SK-N-MC (cell line): Measurements from ENCODE around the gene LNX1.

Experiments used
- EZH2 ChIP-seq: fragments of 200-600 bp; sonication (generic); IDR thresholded peaks from one replicate; pipeline ENCODE4 v1.6.1; 2017; ENCODE audit warnings: antibody characterized with exemption
- FOXP2 ChIP-seq: optimal IDR thresholded peaks from 2 replicates; pipeline ENCODE3; 2011; ENCODE audit warnings: mild to moderate bottlenecking, moderate library complexity; ENCODE audit not compliant: insufficient read depth; ENCODE audit errors: extremely low read length, control extremely low read depth
- POLR2AphosphoS5 ChIP-seq: IDR thresholded peaks from 2 replicates; pipeline ENCODE4 v1.6.1; 2012; ENCODE audit warnings: mild to moderate bottlenecking, low read depth, low read length, borderline replicate concordance

DNA sequence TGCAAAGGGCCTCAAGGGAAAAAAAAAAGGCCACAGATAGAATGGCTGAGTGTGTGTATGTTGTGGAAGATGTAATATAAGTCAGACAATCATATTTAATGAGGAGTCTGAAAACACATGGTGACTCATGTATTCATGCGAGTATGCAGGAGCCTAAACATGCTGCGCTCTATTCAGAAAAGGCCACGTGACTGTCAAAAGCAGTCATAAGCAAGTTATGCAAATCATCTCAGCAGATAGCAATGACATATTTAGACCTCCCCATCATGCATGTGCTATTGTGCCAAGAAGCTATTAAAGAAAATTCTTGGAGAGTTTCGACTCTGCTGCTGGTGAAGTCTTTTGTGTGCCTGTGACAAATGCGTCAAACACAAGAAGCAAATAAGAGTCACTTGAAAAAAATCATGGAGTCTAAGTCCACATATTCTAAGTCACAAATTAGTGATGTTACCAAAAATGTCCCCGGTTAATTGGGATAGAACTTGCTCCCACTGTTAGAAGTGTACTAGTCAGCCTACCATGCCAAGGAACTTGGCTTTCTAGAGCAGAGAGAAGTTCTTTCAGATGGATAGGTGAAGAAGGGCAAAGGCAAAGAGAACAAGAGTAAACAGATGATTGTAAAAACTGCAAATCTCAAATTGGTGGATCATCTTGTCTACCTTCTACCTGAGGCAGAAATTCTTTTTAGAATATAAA lies 5.0 kb downstream of the LNX1 start:
- TF ChIP-seq FOXP2 (no peak), POLR2AphosphoS5 (no peak), EZH2 (no peak)
